H1 (cell line): ENCODE measurements around the gene FYB2. TPM values are rescaled to one million over a fixed set of nuclear protein-coding genes. Genes with fewer than 3 reads are reported as not detected.
A peak's percentile ranks its signal among the peaks of the same experiment; 100 is the strongest.

Experiments used
- CTCF ChIA-PET: fragments of 300-600 bp; sonication (Branson Sonifier 250); formaldehyde crosslinking; loops from one replicate; lab custom pipeline; 2021; ENCODE audit not compliant: partially characterized antibody; lab: Charles Lee
- POLR2A ChIA-PET: fragments of 300-600 bp; sonication (Branson Sonifier 250); formaldehyde crosslinking; loops from one replicate; lab custom pipeline; 2021; ENCODE audit warnings: inconsistent platforms; ENCODE audit not compliant: partially characterized antibody; lab: Charles Lee
- DNase-seq, 2 experiments: peaks; one replicate each; pipeline versions ENCODE4 v3.0.0 to v3.0.0-alpha.2; 2010 to 2022; ENCODE audit warnings: low spot score in 2 of 2, low read depth in 1 of 2, mixed read lengths in 1 of 2
- FAIRE-seq: peaks from 2 replicates; lab custom pipeline; 2011; peaks lifted over from hg19 to GRCh38; lab: Jason Lieb, UNC
- H2AFZ ChIP-seq: 2 replicates; pipeline ENCODE4 v1.8.1; 2012; ENCODE audit warnings: low read length, inconsistent platforms
- H2AK5ac ChIP-seq: 2 replicates; pipeline ENCODE4 v1.6.1; 2013; ENCODE audit warnings: low read depth, low read length
- H2BK120ac ChIP-seq: replicated peaks from 2 replicates; pipeline ENCODE3; 2013; ENCODE audit warnings: low read depth, low read length, inconsistent platforms
- H2BK12ac ChIP-seq: 2 replicates; pipeline ENCODE4 v1.6.1; 2013; ENCODE audit warnings: low read depth, low read length
- H2BK15ac ChIP-seq: 2 replicates; pipeline ENCODE4 v1.6.1; 2013; ENCODE audit warnings: low read length
- H2BK20ac ChIP-seq: 2 replicates; pipeline ENCODE4 v1.6.1; 2013; ENCODE audit warnings: low read length
- H2BK5ac ChIP-seq: 2 replicates; pipeline ENCODE4 v1.6.1; 2013; ENCODE audit warnings: low read depth, low read length
- H3K14ac ChIP-seq: 2 replicates; pipeline ENCODE4 v1.6.1; 2013; ENCODE audit warnings: inconsistent platforms; ENCODE audit not compliant: insufficient read length
- H3K18ac ChIP-seq: 2 replicates; pipeline ENCODE4 v1.6.1; 2013; ENCODE audit warnings: low read length; ENCODE audit errors: extremely low read depth
- H3K23ac ChIP-seq: 2 replicates; pipeline ENCODE4 v1.6.1; 2013; ENCODE audit warnings: inconsistent platforms; ENCODE audit not compliant: insufficient read length
- H3K23me2 ChIP-seq: 2 replicates; pipeline ENCODE4 v1.6.1; 2013; ENCODE audit warnings: low read depth, low read length
- H3K27ac ChIP-seq: 2 replicates; pipeline ENCODE4 v1.6.1; 2011; ENCODE audit warnings: low read depth, low read length, inconsistent platforms
- H3K27me3 ChIP-seq, 4 experiments: replicated peaks in 1 of 4; 1 replicate in 1 of 4; 2 replicates in 3 of 4; pipeline versions ENCODE4 v1.6.1 to v1.8.1; 2011 to 2013; ENCODE audit warnings: low read length in 3 of 4, mild to moderate bottlenecking in 3 of 4, inconsistent platforms in 2 of 4, mixed read lengths in 2 of 4, moderate library complexity in 1 of 4; ENCODE audit not compliant: control insufficient read depth in 3 of 4, insufficient read depth in 3 of 4; ENCODE audit errors: extremely low read depth in 1 of 4
- H3K36me3 ChIP-seq, 4 experiments: 2 replicates each; pipeline versions ENCODE4 v1.6.1 to v1.8.1; 2011 to 2013; ENCODE audit warnings: mild to moderate bottlenecking in 4 of 4, low read length in 3 of 4, moderate library complexity in 2 of 4, control low read depth in 1 of 4, inconsistent platforms in 1 of 4; ENCODE audit not compliant: insufficient read depth in 4 of 4, control insufficient read depth in 2 of 4
- H3K4ac ChIP-seq: replicated peaks from 2 replicates; pipeline ENCODE3; 2013; ENCODE audit warnings: low read length, low read depth, mixed read lengths, inconsistent platforms; ENCODE audit not compliant: insufficient read length
- H3K4me1 ChIP-seq, 4 experiments: replicated peaks in 1 of 4; 1 replicate in 1 of 4; 2 replicates in 3 of 4; pipeline versions ENCODE4 v1.6.1 to v1.8.1; 2011 to 2013; ENCODE audit warnings: low read length in 3 of 4, inconsistent platforms in 2 of 4, mixed read lengths in 1 of 4; ENCODE audit not compliant: insufficient read depth in 4 of 4, control insufficient read depth in 3 of 4
- H3K4me2 ChIP-seq, 2 experiments: 2 replicates each; pipeline versions ENCODE4 v1.6.1 to v1.8.1; 2011 to 2013; ENCODE audit warnings: low read depth in 2 of 2, low read length in 2 of 2, control low read depth in 1 of 2, inconsistent platforms in 1 of 2, mild to moderate bottlenecking in 1 of 2; ENCODE audit not compliant: insufficient read depth in 1 of 2
- H3K4me3 ChIP-seq, 4 experiments: fragments of 200-600, 300-600 bp in 1 of 4; sonication (generic), shearing (Covaris generic), sonication (Bioruptor Twin) in 1 of 4; 2 replicates each; pipeline versions ENCODE4 v1.5.1 to v1.8.1; 2011 to 2016; ENCODE audit warnings: low read length in 4 of 4, low read depth in 3 of 4, control low read depth in 2 of 4, inconsistent platforms in 2 of 4, mild to moderate bottlenecking in 2 of 4, mixed read lengths in 1 of 4, moderate library complexity in 1 of 4; ENCODE audit not compliant: insufficient read depth in 2 of 4; ENCODE audit errors: extremely low read depth in 1 of 4
- H3K56ac ChIP-seq: replicated peaks from 2 replicates; pipeline ENCODE3; 2013; ENCODE audit warnings: low read depth, mild to moderate bottlenecking, mixed read lengths, low read length, inconsistent platforms; ENCODE audit not compliant: insufficient read length
- H3K79me1 ChIP-seq: 2 replicates; pipeline ENCODE4 v1.6.1; 2013; ENCODE audit warnings: low read depth, low read length, control low read depth
- H3K79me2 ChIP-seq, 2 experiments: 2 replicates each; pipeline versions ENCODE4 v1.6.1 to v1.8.1; 2012 to 2013; ENCODE audit warnings: low read length in 2 of 2, mild to moderate bottlenecking in 2 of 2, inconsistent platforms in 1 of 2; ENCODE audit not compliant: insufficient read depth in 2 of 2, control insufficient read depth in 1 of 2
- H3K9ac ChIP-seq, 4 experiments: replicated peaks in 1 of 4; 1 replicate in 1 of 4; 2 replicates in 3 of 4; pipeline versions ENCODE4 v1.6.1 to v1.8.1; 2011 to 2013; ENCODE audit warnings: low read depth in 3 of 4, low read length in 3 of 4, control low read depth in 2 of 4, mild to moderate bottlenecking in 2 of 4, moderate library complexity in 2 of 4, inconsistent platforms in 1 of 4; ENCODE audit errors: extremely low read depth in 1 of 4
- H3K9me3 ChIP-seq, 2 experiments: 2 replicates each; pipeline versions ENCODE4 v1.6.1 to v1.8.1; 2012 to 2013; ENCODE audit warnings: mild to moderate bottlenecking in 2 of 2, moderate library complexity in 2 of 2, control low read depth in 1 of 2, inconsistent platforms in 1 of 2, low read depth in 1 of 2, low read length in 1 of 2, mixed read lengths in 1 of 2; ENCODE audit not compliant: insufficient read depth in 2 of 2
- H4K20me1 ChIP-seq, 2 experiments: replicated peaks in 1 of 2; 2 replicates each; pipeline versions ENCODE3 to v1.8.1; 2011 to 2013; ENCODE audit warnings: inconsistent platforms in 2 of 2, low read length in 2 of 2, mild to moderate bottlenecking in 1 of 2; ENCODE audit not compliant: insufficient read depth in 2 of 2, control insufficient read depth in 1 of 2
- H4K5ac ChIP-seq: 2 replicates; pipeline ENCODE4 v1.6.1; 2013; ENCODE audit warnings: low read length, low read depth, mixed read lengths, inconsistent platforms; ENCODE audit not compliant: insufficient read length
- H4K8ac ChIP-seq: 2 replicates; pipeline ENCODE4 v1.8.0; 2013; ENCODE audit warnings: mild to moderate bottlenecking, moderate library complexity, low read length, inconsistent platforms; ENCODE audit not compliant: insufficient read depth; ENCODE audit errors: extremely low read depth
- H4K91ac ChIP-seq: replicated peaks from 2 replicates; pipeline ENCODE3; 2013; ENCODE audit warnings: low read length, mixed read lengths, inconsistent platforms; ENCODE audit not compliant: insufficient read length
- EZH2 ChIP-seq: fragments of 200-600 bp; sonication (generic); IDR thresholded peaks from 2 replicates; pipeline ENCODE4 v1.7.1; 2012; ENCODE audit warnings: low read depth, mild to moderate bottlenecking, moderate library complexity, low read length, inconsistent platforms; ENCODE audit not compliant: severe bottlenecking
- TBP ChIP-seq: IDR thresholded peaks from 2 replicates; pipeline ENCODE4 v1.6.1; 2011; ENCODE audit warnings: low read depth, low read length, improper control_type of control experiment
- TCF12 ChIP-seq: IDR thresholded peaks from 2 replicates; pipeline ENCODE4 v1.6.1; 2011; ENCODE audit warnings: low read depth, mild to moderate bottlenecking, low read length
- YY1 ChIP-seq: IDR thresholded peaks from 2 replicates; pipeline ENCODE4 v1.6.1; 2011; ENCODE audit warnings: low read depth, mild to moderate bottlenecking, low read length
- WGBS, 2 experiments: shearing (Covaris generic) in 1 of 2; methylation state at CpG; one replicate each; pipeline versions ENCODE4 v1.1.6 to v1.1.7; 2013 to 2015; ENCODE audit warnings: low lambda C conversion rate in 2 of 2, mixed read lengths in 2 of 2, inconsistent platforms in 1 of 2, low coverage in 1 of 2, missing lambda C conversion rate in 1 of 2; ENCODE audit not compliant: insufficient replicate concordance in 2 of 2, insufficient coverage in 1 of 2, insufficient read length in 1 of 2; ENCODE audit errors: extremely low coverage in 1 of 2, missing lambda C conversion rate in 1 of 2; 5-methylcytosine and 5-hydroxymethylcytosine counted together
- polyA plus RNA-seq, 7 experiments: library from polyadenylated mRNA; depleted of rRNA in 3 of 7; stranded (reverse) in 5 of 7; unstranded in 2 of 7; fragments of >200 nt in 5 of 7; fragments of 200-250 nt in 2 of 7; gene quantifications; 1 replicate in 5 of 7; 2 replicates in 1 of 7; 4 replicates in 1 of 7; pipeline versions ENCODE4 v1.2.1 to v1.2.3, GENCODE V29; 2011 to 2013; ENCODE audit warnings: missing spikeins in 2 of 7, mixed read lengths in 2 of 7
- total RNA-seq: library from RNA; stranded (reverse); fragmentation: NEBNext Ultra II Directional; extraction: Animal tissue kit (Norgen Biotek cat#: 25700); gene quantifications from 2 replicates; pipeline ENCODE4 v1.2.1, GENCODE V29; 2021

FYB2 gene
- total and polyA plus RNA-seq, 2 of the 8 experiments (the other 6 are each of a cell fraction or from before 2014, with no cell fraction given), result 0.11 to 0.17 TPM

GRCh38 chr1:56845343-56845742 is 26.1 kb upstream of the FYB2 start:
- WGBS, 2 experiments, result 84% methylated on average over 3 of the region's 3 CpGs; no CpG with 5 or more reads in 1 of the 2 experiments
- no peak overlapping the region for H2BK120ac ChIP-seq
- H2BK5ac ChIP-seq, result no peak overlapping the region
- no peak overlapping the region for H2BK20ac ChIP-seq
- H2AK5ac ChIP-seq, result no peak overlapping the region
- H3K79me1 ChIP-seq, result no peaks in the 10 kb centered on the region
- no peak overlapping the region for H4K5ac ChIP-seq
- no peaks in the 10 kb centered on the region for H3K9me3 ChIP-seq
- ChIA-PET POLR2A (no interaction called here), CTCF (interaction anchor here (1.0 to 1.2 kb wide), 2 partner anchors 8 to 123 kb away, joined by 3 to 4 read pairs; no protein-coding TSS in a partner anchor)
- H4K91ac ChIP-seq, result no peak overlapping the region
- H3K56ac ChIP-seq, result no peak overlapping the region
- no peak overlapping the region for H3K4me2 ChIP-seq
- no peak overlapping the region for H2BK12ac ChIP-seq
- no peak overlapping the region for H3K23ac ChIP-seq
- H2BK15ac ChIP-seq, result no peak overlapping the region
- H3K4ac ChIP-seq, result no peak overlapping the region
- DNase-seq (no peak), FAIRE-seq (no peak)
- no peak overlapping the region for H4K8ac ChIP-seq
- no peak overlapping the region for H3K18ac ChIP-seq
- no peak overlapping the region for H3K4me3 ChIP-seq
- TF ChIP-seq TCF12, result peak; percentile 73; the same call in 1 of the 2 replicates
- TF ChIP-seq TBP, result no peak
- no peak for TF ChIP-seq EZH2
- no peak for TF ChIP-seq YY1
- H3K27me3 ChIP-seq, result no peaks in the 10 kb centered on the region
- H3K14ac ChIP-seq, result no peak overlapping the region
- H3K36me3 ChIP-seq, result no peaks in the 10 kb centered on the region
- no peak overlapping the region for H2AFZ ChIP-seq
- H3K79me2 ChIP-seq, result no peaks in the 10 kb centered on the region
- no peaks in the 10 kb centered on the region for H4K20me1 ChIP-seq
- no peak overlapping the region for H3K9ac ChIP-seq
- no peak overlapping the region for H3K27ac ChIP-seq
- H3K23me2 ChIP-seq, result no peaks in the 10 kb centered on the region
- H3K4me1 ChIP-seq, result peaks cover 0 to 13% (median 9%) of the 10 kb centered on the region in 4 experiments; a peak in 3 of 7 replicates
